Astrocyte (in vitro differentiated cells and primary cell): ENCODE data around the gene ADGRB3. TPM values are rescaled to one million over a fixed set of nuclear protein-coding genes. Genes with fewer than 3 reads are reported as not detected.

Experiments used
- DNase-seq: peaks from one replicate; pipeline ENCODE4 v3.0.0-alpha.2; 2010; ENCODE audit warnings: low read depth
- FAIRE-seq: peaks from 2 replicates; lab custom pipeline; 2011; peaks lifted over from hg19 to GRCh38; lab: Jason Lieb, UNC
- H2AFZ ChIP-seq: 2 replicates; pipeline ENCODE4 v1.6.0; 2012; ENCODE audit warnings: low read depth, low read length, inconsistent platforms
- H3K27ac ChIP-seq: 2 replicates; pipeline ENCODE4 v1.5.1; 2011; ENCODE audit warnings: low read depth, low read length, inconsistent platforms
- H3K27me3 ChIP-seq: 2 replicates; pipeline ENCODE4 v1.6.0; 2011; ENCODE audit warnings: low read length, inconsistent platforms; ENCODE audit not compliant: insufficient read depth
- H3K36me3 ChIP-seq: 2 replicates; pipeline ENCODE4 v1.5.1; 2011; ENCODE audit warnings: low read length, inconsistent platforms; ENCODE audit not compliant: insufficient read depth
- H3K4me1 ChIP-seq: 2 replicates; pipeline ENCODE4 v1.5.1; 2011; ENCODE audit warnings: low read length, inconsistent platforms; ENCODE audit not compliant: insufficient read depth
- H3K4me2 ChIP-seq: 2 replicates; pipeline ENCODE4 v1.6.0; 2012; ENCODE audit warnings: low read length, inconsistent platforms
- H3K4me3 ChIP-seq: 2 replicates; pipeline ENCODE4 v1.5.1; 2011; ENCODE audit warnings: low read depth, mild to moderate bottlenecking, low read length, inconsistent platforms; ENCODE audit not compliant: insufficient read depth
- H3K79me2 ChIP-seq: 2 replicates; pipeline ENCODE4 v1.6.0; 2012; ENCODE audit warnings: mild to moderate bottlenecking, low read length, inconsistent platforms; ENCODE audit not compliant: insufficient read depth
- H3K9ac ChIP-seq: 2 replicates; pipeline ENCODE4 v1.6.0; 2012; ENCODE audit warnings: mild to moderate bottlenecking, low read length, inconsistent platforms
- H3K9me3 ChIP-seq: 2 replicates; pipeline ENCODE4 v1.5.1; 2012; ENCODE audit warnings: low read depth, mild to moderate bottlenecking, low read length, inconsistent platforms; ENCODE audit not compliant: insufficient read depth
- H4K20me1 ChIP-seq: 2 replicates; pipeline ENCODE4 v1.6.0; 2012; ENCODE audit warnings: low read length, inconsistent platforms; ENCODE audit not compliant: insufficient read depth
- H3K27ac Mint-ChIP-seq: one replicate; pipeline ENCODE4 v1.8.0; 2021; ENCODE audit warnings: mild to moderate bottlenecking, mixed read lengths; ENCODE audit not compliant: unreplicated experiment
- H3K27me3 Mint-ChIP-seq: one replicate; pipeline ENCODE4 v1.8.0; 2021; ENCODE audit warnings: low read depth, mixed read lengths; ENCODE audit not compliant: unreplicated experiment
- H3K36me3 Mint-ChIP-seq: one replicate; pipeline ENCODE4 v1.8.0; 2021; ENCODE audit warnings: low read depth, mixed read lengths; ENCODE audit not compliant: unreplicated experiment
- H3K4me1 Mint-ChIP-seq: one replicate; pipeline ENCODE4 v1.8.0; 2021; ENCODE audit warnings: low read depth, mixed read lengths; ENCODE audit not compliant: unreplicated experiment
- H3K4me3 Mint-ChIP-seq: one replicate; pipeline ENCODE4 v1.8.0; 2021; ENCODE audit warnings: mild to moderate bottlenecking, moderate library complexity, mixed read lengths; ENCODE audit not compliant: unreplicated experiment
- H3K9me3 Mint-ChIP-seq: one replicate; pipeline ENCODE4 v1.8.0; 2021; ENCODE audit warnings: mild to moderate bottlenecking, mixed read lengths; ENCODE audit not compliant: unreplicated experiment
- EZH2 ChIP-seq: IDR thresholded peaks from 2 replicates; pipeline ENCODE4 v1.6.1; 2012; ENCODE audit warnings: mild to moderate bottlenecking, low read length, inconsistent platforms; ENCODE audit not compliant: insufficient read depth
- total RNA-seq: library from RNA; stranded (reverse); gene quantifications from 2 replicates; pipeline ENCODE4 v1.2.1, GENCODE V29; 2021
- TF ChIP-seq, protein P1 (sequence below): IDR thresholded peaks from 2 replicates; pipeline ENCODE4 v1.5.1; 2011; ENCODE audit warnings: low read depth, mild to moderate bottlenecking, inconsistent platforms, low read length, moderate library complexity; ENCODE audit not compliant: insufficient read depth

The ADGRB3 gene
- total RNA-seq, 1 donor from 2014 or later: 0.77 TPM

DNA sequence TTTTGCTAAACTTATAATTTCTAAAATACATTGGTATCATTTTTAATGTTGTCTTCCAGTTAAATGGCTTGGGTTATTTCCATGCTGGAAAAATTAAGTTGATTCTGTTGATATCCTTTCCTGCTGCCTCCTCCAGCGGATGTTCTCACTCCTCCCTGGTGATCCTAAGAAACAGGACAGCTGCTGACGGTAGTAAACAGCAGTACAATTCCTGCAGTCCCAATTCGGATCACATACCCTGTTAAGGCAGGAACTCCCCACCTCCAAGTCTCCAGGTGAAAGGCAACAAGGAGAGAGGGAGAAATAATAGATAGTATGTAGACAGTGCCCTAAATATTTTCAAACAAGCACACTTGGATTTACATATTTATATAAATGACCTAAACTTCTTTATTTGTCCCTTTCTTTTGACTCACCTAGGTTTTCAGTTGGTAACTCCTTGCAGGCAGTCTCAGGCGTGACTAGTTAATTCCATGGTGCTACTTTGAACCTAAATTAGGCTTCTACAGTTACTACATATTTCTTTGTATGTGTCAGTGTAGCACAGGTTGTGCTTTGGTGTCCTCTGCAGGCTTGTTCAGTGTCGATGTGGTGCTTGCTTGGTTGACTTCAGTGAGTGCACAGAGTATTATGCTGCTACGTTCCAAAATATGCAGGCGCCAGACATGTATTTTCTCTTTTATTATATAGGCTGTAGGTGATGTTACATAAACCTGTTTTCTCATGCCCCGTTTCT, 126.0 kb downstream of the ADGRB3 start:
- no peak overlapping the region for H3K4me2 ChIP-seq
- Mint-ChIP-seq H3K9me3 (no peaks in the 10 kb centered on the region), H3K27me3 (no peaks in the 10 kb centered on the region), H3K4me3 (no peak overlapping the region), H3K27ac (no peak overlapping the region), H3K36me3 (no peaks in the 10 kb centered on the region), H3K4me1 (no peaks in the 10 kb centered on the region)
- no peak overlapping the region for H3K9ac ChIP-seq
- no peaks in the 10 kb centered on the region for H3K9me3 ChIP-seq
- FAIRE-seq (no peak), DNase-seq (no peak)
- H3K4me1 ChIP-seq: no peaks in the 10 kb centered on the region
- H2AFZ ChIP-seq: no peak overlapping the region
- H3K27ac ChIP-seq: no peak overlapping the region
- TF ChIP-seq EZH2: no peak
- TF ChIP-seq, protein P1, sequence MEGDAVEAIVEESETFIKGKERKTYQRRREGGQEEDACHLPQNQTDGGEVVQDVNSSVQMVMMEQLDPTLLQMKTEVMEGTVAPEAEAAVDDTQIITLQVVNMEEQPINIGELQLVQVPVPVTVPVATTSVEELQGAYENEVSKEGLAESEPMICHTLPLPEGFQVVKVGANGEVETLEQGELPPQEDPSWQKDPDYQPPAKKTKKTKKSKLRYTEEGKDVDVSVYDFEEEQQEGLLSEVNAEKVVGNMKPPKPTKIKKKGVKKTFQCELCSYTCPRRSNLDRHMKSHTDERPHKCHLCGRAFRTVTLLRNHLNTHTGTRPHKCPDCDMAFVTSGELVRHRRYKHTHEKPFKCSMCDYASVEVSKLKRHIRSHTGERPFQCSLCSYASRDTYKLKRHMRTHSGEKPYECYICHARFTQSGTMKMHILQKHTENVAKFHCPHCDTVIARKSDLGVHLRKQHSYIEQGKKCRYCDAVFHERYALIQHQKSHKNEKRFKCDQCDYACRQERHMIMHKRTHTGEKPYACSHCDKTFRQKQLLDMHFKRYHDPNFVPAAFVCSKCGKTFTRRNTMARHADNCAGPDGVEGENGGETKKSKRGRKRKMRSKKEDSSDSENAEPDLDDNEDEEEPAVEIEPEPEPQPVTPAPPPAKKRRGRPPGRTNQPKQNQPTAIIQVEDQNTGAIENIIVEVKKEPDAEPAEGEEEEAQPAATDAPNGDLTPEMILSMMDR: no peak
- no peaks in the 10 kb centered on the region for H3K79me2 ChIP-seq
- no peaks in the 10 kb centered on the region for H3K36me3 ChIP-seq
- no peak overlapping the region for H3K4me3 ChIP-seq
- H3K27me3 ChIP-seq: no peaks in the 10 kb centered on the region
- no peaks in the 10 kb centered on the region for H4K20me1 ChIP-seq

DNA sequence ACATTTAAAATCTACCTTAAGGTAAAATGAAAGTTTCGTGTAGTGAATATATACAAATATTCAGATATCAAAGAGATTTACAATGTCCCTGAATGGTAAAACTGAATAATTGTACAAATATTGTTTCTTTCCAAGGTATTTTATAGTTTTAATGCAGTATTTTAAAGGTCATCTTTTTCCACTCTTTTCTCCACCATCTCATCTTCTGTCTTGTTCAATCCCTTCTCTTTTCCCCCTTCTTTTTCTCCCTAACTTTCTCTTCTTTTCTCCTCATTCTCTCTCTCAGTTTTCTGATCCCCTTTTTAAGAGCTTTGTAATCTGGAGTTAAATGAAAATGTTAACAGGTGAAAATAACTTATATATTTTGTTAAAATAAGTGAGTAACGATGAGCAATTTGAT, 126.9 kb downstream of the ADGRB3 start:
- Histone ChIP-seq H3K4me3 (no peak overlapping the region), H3K79me2 (no peaks in the 10 kb centered on the region), H3K36me3 (no peaks in the 10 kb centered on the region), H3K9me3 (no peaks in the 10 kb centered on the region), H3K9ac (no peak overlapping the region), H3K4me1 (no peaks in the 10 kb centered on the region), H2AFZ (no peak overlapping the region), H3K27me3 (no peaks in the 10 kb centered on the region), H3K4me2 (no peak overlapping the region), H3K27ac (no peak overlapping the region), H4K20me1 (no peaks in the 10 kb centered on the region)
- FAIRE-seq (no peak), DNase-seq (no peak)
- H3K36me3 Mint-ChIP-seq: no peaks in the 10 kb centered on the region
- no peaks in the 10 kb centered on the region for H3K9me3 Mint-ChIP-seq
- TF ChIP-seq, protein P1: no peak
- TF ChIP-seq EZH2: no peak
- no peak overlapping the region for H3K4me3 Mint-ChIP-seq
- H3K4me1 Mint-ChIP-seq: no peaks in the 10 kb centered on the region
- no peak overlapping the region for H3K27ac Mint-ChIP-seq
- no peaks in the 10 kb centered on the region for H3K27me3 Mint-ChIP-seq

DNA sequence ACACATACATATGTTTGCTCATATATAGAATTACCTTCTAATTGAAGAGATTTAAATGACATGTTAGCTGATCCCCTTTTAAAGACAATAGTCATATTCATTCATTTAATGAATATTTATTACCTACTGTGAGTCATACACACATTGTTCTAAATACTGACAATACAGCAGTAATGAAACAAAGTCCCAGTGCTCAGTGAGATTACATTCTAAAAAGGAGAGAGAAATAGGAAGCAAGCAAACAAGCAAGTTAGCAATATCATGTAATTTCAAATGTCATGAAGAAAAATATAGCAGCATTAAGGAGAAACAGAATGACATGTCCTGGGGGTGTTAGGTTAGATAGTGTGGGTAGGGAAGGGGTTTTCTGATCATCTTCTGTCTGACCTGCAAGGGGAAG, 136.3 kb downstream of the ADGRB3 start:
- H3K9me3 ChIP-seq: no peaks in the 10 kb centered on the region
- peaks cover 4% of the 10 kb centered on the region for H3K9me3 Mint-ChIP-seq
- no peaks in the 10 kb centered on the region for H3K36me3 Mint-ChIP-seq
- no peaks in the 10 kb centered on the region for H3K4me1 ChIP-seq
- H3K4me3 ChIP-seq: no peak overlapping the region
- H3K9ac ChIP-seq: no peak overlapping the region
- no peaks in the 10 kb centered on the region for H3K4me1 Mint-ChIP-seq
- DNase-seq (no peak), FAIRE-seq (no peak)
- no peak overlapping the region for H3K4me3 Mint-ChIP-seq
- no peak overlapping the region for H2AFZ ChIP-seq
- TF ChIP-seq EZH2: no peak
- TF ChIP-seq, protein P1: no peak
- no peak overlapping the region for H3K27ac ChIP-seq
- no peak overlapping the region for H3K27ac Mint-ChIP-seq
- H3K27me3 ChIP-seq: no peaks in the 10 kb centered on the region
- no peak overlapping the region for H3K4me2 ChIP-seq
- no peaks in the 10 kb centered on the region for H3K36me3 ChIP-seq
- no peaks in the 10 kb centered on the region for H3K79me2 ChIP-seq
- no peaks in the 10 kb centered on the region for H4K20me1 ChIP-seq
- H3K27me3 Mint-ChIP-seq: no peaks in the 10 kb centered on the region
